Activated CD4-positive, CD25-positive, alpha-beta regulatory T cell (primary cell): ENCODE data around the gene CTCF.
"Not testable (repeated sequence)": the region's sequence is repeated elsewhere in the genome, so short reads cannot be mapped to it uniquely, and the experiment has no call there.

Experiments
- DNase-seq, 4 experiments: peaks; one replicate each; lab custom pipeline; 2025; lab: John Stamatoyannopoulos, UW

CTCF gene, protein sequence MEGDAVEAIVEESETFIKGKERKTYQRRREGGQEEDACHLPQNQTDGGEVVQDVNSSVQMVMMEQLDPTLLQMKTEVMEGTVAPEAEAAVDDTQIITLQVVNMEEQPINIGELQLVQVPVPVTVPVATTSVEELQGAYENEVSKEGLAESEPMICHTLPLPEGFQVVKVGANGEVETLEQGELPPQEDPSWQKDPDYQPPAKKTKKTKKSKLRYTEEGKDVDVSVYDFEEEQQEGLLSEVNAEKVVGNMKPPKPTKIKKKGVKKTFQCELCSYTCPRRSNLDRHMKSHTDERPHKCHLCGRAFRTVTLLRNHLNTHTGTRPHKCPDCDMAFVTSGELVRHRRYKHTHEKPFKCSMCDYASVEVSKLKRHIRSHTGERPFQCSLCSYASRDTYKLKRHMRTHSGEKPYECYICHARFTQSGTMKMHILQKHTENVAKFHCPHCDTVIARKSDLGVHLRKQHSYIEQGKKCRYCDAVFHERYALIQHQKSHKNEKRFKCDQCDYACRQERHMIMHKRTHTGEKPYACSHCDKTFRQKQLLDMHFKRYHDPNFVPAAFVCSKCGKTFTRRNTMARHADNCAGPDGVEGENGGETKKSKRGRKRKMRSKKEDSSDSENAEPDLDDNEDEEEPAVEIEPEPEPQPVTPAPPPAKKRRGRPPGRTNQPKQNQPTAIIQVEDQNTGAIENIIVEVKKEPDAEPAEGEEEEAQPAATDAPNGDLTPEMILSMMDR

DNA sequence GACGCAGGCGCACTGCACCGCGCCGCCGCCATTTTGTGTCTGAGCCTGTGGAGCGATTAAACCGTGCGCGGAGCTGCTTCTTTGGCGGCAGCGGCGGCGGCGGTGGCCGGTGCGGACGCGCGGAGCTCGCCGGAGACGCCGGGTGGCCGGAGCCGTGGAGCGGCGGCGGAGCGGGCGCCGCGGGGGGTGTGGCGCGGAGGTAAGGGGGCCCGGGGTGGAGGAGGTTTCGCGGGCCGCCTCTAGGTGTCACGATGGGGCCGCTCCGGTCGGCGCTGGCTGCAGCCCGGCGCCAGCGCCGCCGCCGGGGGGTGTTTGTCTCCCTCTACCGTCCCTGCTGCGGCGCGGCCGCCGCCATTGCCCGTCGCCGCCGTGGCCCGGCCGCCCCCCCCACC lies at the start of gene CTCF:
CTCF (plus strand) TSS at position 1 of the 392 bp plus-strand sequence. CDS start 48,307 bp downstream, outside the sequence.
- DNase-seq: peak; percentile 73 to 85 (median 78)

DNA sequence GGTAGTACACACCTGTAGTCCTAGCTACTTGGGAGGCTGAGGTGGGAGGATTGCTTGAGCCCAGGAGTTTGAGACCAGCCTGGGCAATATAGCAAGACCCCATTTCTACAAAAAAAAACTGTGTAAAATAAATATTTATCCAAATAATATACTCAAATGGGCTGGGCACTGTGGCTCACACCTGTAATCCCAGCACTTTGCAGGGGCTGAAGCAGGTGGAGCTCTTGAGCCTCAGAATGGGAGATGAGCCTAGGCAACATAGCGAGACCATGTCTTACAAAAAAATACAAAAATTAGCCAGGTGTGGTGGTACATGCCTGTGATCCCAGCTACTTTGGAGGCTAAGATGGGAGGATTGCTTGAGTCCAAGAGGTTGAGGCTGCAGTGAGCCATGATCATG lies 48.4 kb upstream of the CTCF start:
- not testable (repeated sequence) for DNase-seq

DNA sequence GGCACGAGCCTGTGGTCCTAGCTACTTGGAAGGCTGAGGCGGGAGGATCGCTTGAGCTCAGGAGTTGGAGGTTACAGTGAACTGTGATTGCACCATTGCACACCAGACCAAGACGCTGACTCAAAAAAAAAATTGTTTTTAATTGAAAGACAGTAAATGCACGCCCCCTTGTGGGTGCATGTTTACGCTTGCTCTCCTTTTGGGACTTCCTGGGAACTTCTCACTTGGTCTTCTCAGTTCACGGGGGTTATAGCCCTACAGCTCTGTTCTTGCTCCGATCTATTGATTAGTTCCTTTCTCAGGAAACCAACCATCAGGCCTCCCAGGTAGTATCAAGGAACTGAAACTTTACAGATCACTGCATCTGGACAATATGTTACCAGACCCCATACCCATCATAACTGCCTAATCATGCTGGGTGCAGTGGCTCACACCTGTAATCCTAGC lies 47.9 kb upstream of the CTCF start:
- DNase-seq: peak; percentile 39 to 66 (median 59)

DNA sequence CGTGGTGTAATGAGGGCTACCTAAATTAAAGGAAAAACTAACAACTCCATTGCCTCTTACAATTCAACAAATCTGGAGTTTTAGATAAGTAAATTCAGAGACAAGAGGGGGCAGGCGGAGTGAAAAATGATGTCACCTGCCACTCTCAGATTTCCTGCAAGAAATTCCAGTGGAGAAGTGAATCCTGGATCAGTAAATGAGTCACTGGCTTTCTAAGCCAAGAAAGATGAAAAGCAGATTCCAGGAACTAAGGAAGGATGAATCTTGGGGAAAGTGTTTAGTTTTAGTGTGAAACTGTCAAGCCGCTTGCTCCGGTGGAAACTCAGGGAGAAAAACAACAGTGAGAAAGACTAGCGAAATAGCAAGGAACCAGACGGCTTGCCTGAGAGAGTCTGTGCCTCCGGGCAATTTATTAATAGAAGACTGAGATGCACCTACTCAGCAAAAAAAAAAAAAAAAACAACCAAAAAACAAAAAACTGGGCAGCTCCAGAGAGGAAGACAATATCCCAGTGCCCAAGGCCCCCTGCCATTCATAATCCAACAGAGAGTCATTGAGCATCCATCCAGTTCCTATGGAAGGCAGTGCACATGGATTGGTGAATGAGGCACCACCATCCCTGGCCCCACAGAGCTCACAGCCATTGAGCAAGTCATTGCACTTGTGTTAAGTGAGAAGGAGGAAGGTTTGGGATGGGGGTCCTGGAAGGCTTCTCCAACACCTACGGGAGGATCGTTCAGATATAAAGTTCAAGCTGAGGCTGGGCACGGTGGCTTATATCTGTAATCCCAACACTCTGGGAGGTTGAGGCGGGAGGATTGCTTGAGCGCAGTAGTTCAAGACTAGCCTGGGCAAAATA lies 45.8 kb upstream of the CTCF start:
- no peak for DNase-seq

DNA sequence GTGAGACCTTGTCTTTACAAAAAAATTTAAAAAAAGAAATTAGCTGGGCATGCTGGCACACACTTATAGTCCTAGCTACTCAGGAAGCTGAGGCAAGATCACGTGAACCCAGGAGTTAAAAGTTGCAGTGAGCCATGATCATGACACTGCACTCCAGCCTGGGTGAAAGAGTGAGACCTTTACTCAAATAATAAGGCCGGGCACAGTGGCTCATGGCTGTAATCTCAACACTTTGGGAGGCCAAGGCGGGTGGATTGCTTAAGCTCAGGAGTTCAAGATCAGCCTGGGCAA lies 45.2 kb upstream of the CTCF start:
- no peak for DNase-seq

DNA sequence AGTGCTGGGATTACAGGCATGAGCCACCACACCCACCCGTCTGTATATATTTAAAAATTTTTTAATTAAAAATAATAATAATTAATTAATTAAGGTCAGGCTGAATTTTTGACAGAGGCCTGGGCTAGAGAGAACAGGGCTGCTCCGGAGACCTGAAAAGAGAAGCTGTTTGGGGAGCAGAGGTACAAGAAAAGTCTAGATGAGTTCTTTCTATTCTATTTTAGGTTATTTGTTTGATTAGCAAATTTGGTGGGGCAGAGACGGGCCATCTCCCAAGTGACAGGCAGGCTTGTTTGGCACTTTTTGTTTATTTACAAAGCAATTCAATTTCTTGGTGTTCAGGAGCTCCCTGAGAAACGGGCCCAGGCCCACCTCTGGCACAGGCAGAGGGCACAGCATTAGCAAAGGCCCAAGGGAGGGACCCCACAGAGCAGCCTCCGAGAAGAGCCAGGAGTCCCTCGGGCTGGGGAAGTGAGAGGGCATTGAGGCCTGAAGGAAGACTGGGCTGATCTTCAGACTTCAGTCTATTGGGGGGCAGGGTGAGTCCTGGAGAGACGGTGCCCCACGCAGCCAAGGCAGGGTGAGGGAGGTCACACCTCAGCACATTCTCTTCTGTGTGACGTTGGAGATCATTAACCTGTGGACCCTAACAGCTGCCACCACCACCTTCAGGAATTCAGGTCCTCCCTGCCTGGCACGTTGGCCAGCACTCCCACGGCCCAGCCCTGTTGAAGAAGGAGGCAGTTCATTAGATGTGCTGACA lies 44.5 kb upstream of the CTCF start:
- no peak for DNase-seq

DNA sequence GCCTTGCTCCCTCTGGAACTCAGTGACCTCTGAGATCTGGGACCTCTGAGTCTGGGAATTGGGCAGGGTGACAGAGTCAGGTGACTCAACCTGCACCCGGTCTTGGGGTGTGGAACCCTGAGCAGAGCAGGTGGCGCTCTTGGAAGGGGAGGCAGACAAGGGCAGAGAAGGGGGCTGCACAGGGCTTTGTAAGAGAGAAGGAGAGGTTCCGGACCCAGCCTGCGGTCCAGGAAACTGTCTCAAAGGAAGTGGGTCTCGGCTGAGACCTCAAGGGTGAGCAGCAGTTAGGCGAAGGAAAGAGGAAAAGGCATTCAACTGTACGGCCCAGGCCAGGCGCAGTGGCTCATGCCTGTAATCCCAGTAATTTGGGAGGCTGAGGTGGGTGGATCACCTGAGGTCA lies 43.6 kb upstream of the CTCF start:
- DNase-seq: no peak

DNA sequence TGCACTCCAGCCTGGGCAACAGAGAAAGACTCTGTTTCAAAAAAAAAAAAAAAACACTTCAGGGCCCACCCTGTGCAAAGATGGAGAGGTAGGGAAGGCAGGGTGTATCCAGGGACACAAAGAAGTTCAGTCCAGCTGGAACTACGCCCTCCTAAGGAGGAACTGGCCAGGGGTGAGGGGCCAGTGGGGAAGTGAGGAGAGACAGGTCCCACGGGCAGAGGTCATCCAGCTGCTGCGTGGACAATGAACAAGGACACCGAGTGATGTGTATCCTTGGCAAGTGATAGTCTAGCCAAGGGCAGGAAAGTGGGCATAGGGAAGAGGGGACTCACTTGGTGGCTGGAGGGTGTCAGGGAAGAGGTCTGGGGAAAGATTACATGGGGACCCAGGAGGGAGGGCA lies 43.1 kb upstream of the CTCF start:
- DNase-seq: no peak

DNA sequence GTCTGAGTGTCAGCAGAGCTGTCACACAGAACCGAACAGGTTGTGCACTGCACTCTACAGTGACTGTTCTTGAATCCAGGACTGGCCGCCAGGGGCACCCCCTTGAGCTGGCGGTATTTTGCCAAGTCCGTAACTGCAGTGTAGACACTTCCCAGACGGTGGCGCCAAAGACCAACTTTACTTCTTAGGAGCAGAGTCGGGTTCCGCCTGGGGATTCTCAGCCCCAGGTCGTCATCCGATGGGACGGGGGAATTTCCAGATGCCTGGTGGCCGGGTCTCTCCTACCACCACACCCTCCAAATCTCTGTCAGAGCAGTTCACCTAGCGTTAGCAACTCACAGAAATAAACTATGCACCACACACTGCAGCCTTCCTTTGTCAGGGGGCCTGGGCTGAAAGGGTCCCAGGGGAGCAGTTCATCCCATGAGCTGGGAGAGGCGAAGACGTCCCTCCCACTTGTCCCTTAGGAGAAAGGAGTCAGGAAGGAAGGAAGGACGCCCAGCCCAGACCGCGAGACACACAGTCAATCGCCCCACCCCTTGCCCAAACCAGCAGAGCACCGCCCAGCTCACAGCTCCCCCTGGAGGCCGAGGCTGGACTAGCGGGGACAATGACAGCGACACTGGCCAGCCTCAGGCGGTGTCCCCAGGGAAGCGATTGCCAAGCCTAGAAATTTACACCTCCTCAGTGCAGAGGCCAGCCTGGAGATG lies 41.1 kb upstream of the CTCF start:
- peak; percentile 87 to 99 (median 92) for DNase-seq

DNA sequence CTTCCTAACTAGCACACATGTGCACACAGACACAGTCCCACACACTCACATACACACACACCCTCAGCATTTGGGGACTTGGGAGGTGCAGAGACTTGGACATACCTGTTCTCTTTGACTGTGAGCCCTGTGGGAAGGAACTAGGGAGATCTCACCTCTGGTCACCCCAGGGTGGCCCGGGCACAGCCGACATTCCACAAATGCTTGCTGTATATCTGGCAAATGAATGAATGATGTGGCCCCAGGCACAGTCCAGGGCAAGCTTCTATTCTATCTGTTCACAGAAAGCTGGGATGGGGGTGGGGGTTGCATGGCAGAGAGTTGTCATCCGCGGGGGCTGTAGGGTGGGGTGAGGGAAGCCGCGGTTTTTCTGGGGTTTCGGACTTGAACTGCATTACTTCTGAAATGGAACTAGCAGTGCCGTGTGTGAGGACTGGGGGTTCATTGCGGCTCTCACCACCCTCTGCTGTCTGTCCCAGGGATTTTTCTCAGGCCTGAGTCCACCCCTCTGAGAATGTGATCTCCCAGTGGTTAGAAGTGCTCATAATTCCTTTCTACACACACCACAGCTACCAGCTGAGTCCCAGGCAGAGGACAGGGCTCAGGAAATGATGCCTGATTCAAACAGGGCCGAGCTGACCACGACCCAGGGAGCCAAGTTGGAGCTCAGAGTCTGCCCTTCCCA lies 37.0 kb upstream of the CTCF start:
- DNase-seq: no peak

DNA sequence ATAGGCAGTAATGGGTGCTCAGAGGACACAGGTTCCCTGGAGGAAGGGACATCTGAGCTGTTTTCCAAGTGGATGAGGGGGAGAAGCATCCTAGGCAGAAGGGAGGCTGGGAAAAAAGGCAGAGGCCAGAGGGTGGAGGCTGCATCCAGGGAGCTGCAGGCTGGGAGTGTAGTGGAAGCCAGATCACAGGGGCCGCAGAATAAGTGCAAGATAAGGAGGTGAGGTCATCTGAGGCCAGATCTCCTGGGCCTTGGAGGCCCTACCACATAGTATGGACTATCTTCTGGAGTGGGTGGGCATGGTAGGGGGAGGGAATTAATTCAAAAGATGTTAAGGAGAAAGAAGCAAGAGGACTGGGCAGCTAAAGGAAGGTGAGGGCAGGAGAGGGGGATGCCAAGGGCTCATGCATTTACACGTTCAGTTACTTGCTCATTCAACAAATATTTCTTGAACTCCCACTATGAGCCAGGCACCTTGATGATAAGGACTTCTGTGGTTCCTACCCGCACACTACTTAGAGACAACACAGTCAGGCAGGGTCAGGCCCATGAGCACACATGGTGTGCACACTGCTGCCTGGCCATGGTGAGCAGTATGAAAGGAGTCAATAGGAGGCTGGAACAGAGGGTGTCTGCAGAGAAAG lies 36.1 kb upstream of the CTCF start:
- DNase-seq: no peak

DNA sequence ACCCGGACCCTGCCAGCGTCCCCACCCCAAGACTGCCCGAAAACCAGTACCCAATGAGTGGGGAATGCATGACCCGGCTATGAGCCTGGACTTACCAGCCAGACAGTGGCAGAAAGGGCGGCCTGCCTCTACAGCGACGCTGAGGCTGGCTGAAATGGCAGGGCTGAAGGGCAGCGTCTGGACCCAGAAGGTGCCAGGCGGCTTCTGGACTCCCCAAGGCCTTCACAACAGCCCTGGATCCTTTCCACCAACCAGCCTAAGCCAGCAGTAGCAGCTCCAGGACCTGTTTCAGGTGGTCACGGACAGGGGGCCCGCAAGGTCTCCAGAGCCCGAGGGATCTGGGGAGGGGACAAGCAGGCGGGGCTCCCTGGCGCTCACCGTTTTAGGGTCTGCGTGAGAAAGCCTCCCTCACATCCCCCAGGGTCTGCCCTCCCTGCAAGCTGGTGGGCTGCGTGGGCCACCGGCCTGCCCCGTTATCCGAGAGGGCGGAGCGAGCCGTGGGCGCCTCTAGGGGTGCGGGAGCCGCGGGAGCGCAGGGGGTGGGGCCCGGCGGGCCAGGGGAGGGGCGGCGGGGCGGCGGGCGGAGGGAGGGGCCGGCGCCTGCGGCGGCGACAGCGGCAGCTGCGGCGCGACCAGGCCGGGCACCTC lies 34.0 kb upstream of the CTCF start, which contains the start of gene RIPOR1:
RIPOR1 (plus strand) TSS at position 608 of the 648 bp plus-strand sequence. CDS start 9,618 bp downstream, outside the sequence.
- peak in 1 of 4 experiments; percentile 21 for DNase-seq

DNA sequence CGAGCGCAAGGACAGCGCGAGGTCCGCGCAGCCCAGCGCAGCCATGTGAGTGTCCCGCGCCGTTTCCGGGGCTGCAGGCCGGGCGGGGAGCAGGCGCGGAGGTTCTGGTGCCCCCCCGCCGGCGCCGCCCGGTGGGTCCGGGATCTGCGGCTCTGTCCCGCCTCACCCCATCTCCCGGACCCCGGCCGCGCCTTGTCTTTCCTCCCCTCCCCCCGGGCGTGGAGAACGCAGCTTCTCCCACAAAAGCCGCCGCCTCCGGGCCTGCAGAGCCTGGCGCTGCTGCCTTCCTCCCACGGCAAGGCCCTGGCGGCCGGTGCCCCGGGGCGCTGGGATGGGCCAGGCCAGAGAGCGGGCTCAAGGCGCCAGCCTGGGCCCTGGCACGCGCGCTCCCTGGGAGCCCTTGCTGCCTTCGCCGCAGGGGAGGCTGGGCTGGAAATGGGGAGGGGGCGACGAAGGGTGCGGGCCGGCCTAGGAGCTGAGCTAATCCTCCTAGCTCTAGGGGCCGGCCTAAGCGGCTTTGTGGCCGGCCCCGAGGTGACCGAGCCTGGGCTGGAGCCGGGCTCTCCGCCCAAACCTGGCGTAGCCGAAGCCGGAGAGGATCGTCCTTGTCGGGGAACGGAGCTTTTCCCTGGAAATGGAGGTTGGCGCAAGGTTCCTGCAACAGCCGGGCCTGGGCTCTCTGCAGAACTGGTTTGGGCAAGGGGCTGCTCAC lies 33.3 kb upstream of the CTCF start:
- DNase-seq: no peak

DNA sequence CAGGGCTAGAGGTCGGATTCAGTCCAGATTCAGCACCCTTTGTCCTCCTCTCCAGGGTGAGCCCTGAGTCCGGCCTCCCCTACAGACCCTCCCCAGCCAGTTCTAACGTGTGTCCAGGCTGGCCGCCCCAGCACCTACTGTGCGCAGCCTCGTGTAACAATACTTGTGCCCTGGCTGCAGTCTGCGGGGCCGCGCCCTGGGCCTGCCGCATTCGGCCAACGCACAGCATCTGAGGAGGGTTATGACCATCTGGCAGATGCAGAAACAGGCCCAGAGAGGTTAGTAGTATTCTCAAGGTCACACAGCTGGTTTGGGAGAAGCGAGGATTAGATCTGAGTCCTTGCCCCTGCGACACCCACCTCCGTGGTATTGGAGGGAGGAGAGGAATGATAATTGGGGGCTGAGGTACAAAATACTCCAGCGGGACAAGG lies 32.7 kb upstream of the CTCF start:
- DNase-seq: no peak

DNA sequence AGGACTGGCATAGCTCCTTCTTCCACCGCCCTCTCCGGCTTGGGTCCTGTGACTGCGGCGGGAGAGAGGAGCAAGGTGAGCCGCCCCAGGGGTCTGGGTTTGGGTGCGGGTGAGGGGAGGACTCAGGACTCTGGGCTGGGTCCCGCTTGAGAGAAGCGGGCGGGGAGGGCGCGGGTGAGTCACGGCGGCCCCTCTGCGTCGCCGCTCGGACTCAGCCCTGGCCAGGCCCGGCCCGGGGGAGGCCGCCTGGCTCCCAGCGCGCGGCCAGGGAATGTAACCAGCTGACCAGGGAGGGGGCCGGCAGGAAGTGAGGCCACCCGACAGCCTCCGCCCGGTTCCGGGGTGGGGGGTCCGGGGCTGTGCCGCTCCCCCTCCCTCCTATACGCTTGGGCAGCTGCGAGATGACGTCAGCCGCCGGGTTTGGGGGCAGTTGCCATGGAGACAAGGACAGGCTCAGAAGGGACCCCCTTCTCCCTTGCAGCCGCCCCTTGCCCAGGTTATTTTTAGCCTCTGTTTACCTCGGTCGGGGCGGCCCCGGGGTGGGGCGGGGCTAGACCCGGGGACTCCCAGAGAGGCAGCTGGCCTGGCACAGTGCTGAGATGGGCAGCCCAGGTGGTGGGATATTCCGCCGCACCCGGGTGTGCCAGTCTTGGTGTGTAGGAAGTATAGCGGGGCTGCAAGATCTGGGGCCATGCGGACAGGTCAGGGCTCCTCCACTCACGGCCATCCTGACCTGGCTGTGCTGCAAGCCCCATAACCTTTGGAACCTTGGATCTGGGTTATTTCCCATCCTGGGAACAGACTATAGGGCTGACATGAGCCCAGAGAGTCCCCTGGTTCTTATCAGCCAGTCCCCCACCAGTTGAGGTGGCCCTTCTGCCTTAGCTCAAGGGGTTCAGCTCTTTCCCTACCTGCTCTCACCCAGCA lies 32.0 kb upstream of the CTCF start:
- peak in 1 of 4 experiments; percentile 22 for DNase-seq

DNA sequence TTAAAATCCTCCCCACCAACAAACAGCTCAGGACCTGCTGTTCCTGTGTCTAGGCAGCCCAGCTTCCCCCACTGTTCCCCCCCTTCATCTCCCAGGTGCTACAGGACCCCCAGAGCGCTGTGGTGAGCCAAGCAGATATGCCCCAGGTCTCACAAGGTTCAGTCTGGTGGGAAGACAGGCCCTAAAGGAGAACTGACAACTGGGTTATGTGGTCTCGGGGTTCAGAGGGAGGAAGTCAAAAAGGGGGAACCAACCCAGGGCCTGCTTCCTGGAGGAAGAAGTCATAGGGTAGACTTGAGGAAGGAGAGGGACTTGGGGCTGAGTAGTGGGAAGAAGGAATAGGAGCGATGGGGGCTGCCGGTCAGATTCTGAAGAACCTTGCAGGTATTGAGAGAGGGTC lies 31.1 kb upstream of the CTCF start:
- no peak for DNase-seq

DNA sequence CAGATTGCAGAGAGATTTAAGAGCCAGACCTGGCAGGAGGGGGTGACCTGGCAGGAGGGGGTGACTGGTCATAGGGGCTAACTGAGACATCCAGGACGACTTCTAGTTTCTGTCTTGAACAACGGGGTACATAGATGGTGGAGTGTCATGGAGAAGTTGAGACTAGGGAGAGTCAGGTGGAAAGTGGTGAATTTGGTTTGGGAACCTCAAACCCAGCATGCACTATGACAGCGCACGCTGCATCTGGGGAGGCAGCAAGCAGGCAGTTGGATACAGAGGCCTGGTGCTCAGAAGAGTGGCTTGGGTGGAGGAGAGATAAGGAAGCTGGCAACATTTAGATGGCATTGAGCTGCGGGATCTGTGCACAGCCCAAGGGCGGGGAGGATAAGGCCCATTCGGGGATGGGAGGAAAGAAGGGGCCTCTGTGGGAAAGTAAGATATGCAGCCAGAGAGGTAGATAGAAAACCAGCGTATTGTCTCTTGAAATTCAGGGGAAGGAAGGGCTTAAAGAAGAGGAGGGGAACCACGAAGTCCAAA lies 29.2 kb upstream of the CTCF start:
- DNase-seq: no peak
